H9 (cell line): Measurements from ENCODE around the gene FBLN1. TPM values are rescaled to one million over a fixed set of nuclear protein-coding genes. Genes with fewer than 3 reads are reported as not detected.

Experiments used
- DNase-seq: peaks from one replicate; pipeline ENCODE4 v3.0.0-alpha.2; 2017
- H2AFZ ChIP-seq: one replicate; pipeline ENCODE4 v1.6.1; 2013; ENCODE audit warnings: mild to moderate bottlenecking, low read length, control low read depth, moderate library complexity
- H2AK5ac ChIP-seq: 2 replicates; pipeline ENCODE4 v1.6.1; 2013; ENCODE audit warnings: low read length, control low read depth, mixed read lengths; ENCODE audit not compliant: insufficient read length
- H2BK120ac ChIP-seq: one replicate; pipeline ENCODE4 v1.6.1; 2013; ENCODE audit warnings: low read depth, mild to moderate bottlenecking, low read length, control low read depth, inconsistent platforms; ENCODE audit not compliant: poor library complexity, severe bottlenecking
- H2BK12ac ChIP-seq: 2 replicates; pipeline ENCODE4 v1.6.1; 2013; ENCODE audit warnings: low read length, control low read depth, mixed read lengths, low read depth; ENCODE audit not compliant: insufficient read length
- H2BK15ac ChIP-seq: 2 replicates; pipeline ENCODE4 v1.6.1; 2013; ENCODE audit warnings: low read depth, low read length, control low read depth
- H2BK20ac ChIP-seq: one replicate; pipeline ENCODE4 v1.6.1; 2013; ENCODE audit warnings: low read depth, mild to moderate bottlenecking, low read length, control low read depth, inconsistent platforms; ENCODE audit not compliant: poor library complexity, severe bottlenecking
- H2BK5ac ChIP-seq: 2 replicates; pipeline ENCODE4 v1.6.1; 2013; ENCODE audit warnings: low read length, control low read depth, mixed read lengths; ENCODE audit not compliant: insufficient read length
- H3K14ac ChIP-seq: 2 replicates; pipeline ENCODE4 v1.6.1; 2013; ENCODE audit warnings: low read length, control low read depth; ENCODE audit not compliant: insufficient read depth
- H3K18ac ChIP-seq: 2 replicates; pipeline ENCODE4 v1.6.1; 2013; ENCODE audit warnings: low read depth, mild to moderate bottlenecking, mixed read lengths, low read length, control low read depth; ENCODE audit not compliant: insufficient read length
- H3K23ac ChIP-seq: 2 replicates; pipeline ENCODE4 v1.6.1; 2013; ENCODE audit warnings: low read length, control low read depth, mixed read lengths, low read depth; ENCODE audit not compliant: insufficient read length
- H3K23me2 ChIP-seq: 2 replicates; pipeline ENCODE4 v1.6.1; 2013; ENCODE audit warnings: low read depth, mild to moderate bottlenecking, mixed read lengths, low read length, control low read depth; ENCODE audit not compliant: insufficient read length, poor library complexity, severe bottlenecking
- H3K27ac ChIP-seq: 2 replicates; pipeline ENCODE4 v1.5.1; 2013; ENCODE audit warnings: low read length, control low read depth, mixed read lengths, low read depth; ENCODE audit not compliant: insufficient read length
- H3K27me3 ChIP-seq: 2 replicates; pipeline ENCODE4 v1.6.1; 2013; ENCODE audit warnings: low read length, control low read depth, inconsistent platforms; ENCODE audit not compliant: insufficient read depth
- H3K4ac ChIP-seq: 2 replicates; pipeline ENCODE4 v1.6.1; 2013; ENCODE audit warnings: low read depth, mild to moderate bottlenecking, control low read depth, inconsistent platforms, low read length, moderate library complexity
- H3K4me1 ChIP-seq: 2 replicates; pipeline ENCODE4 v1.6.1; 2013; ENCODE audit warnings: low read length, control low read depth, inconsistent platforms; ENCODE audit not compliant: insufficient read depth
- H3K4me2 ChIP-seq: 2 replicates; pipeline ENCODE4 v1.6.1; 2013; ENCODE audit warnings: low read length, control low read depth, mixed read lengths; ENCODE audit not compliant: insufficient read length, insufficient read depth
- H3K56ac ChIP-seq: 2 replicates; pipeline ENCODE4 v1.6.1; 2013; ENCODE audit warnings: low read depth, mild to moderate bottlenecking, mixed read lengths, low read length, control low read depth; ENCODE audit not compliant: insufficient read length
- H3K79me1 ChIP-seq: 2 replicates; pipeline ENCODE4 v1.6.1; 2013; ENCODE audit warnings: low read depth, mild to moderate bottlenecking, moderate library complexity, low read length, control low read depth, inconsistent platforms; ENCODE audit not compliant: insufficient read depth, poor library complexity, severe bottlenecking
- H3K79me2 ChIP-seq: 2 replicates; pipeline ENCODE4 v1.6.1; 2013; ENCODE audit warnings: low read length, control low read depth, inconsistent platforms; ENCODE audit not compliant: insufficient read depth
- H3K9ac ChIP-seq: 2 replicates; pipeline ENCODE4 v1.6.1; 2013; ENCODE audit warnings: low read length, control low read depth, mixed read lengths; ENCODE audit not compliant: insufficient read length; ENCODE audit errors: extremely low read depth
- H3K9me3 ChIP-seq: one replicate; pipeline ENCODE4 v1.6.1; 2013; ENCODE audit warnings: low read depth, low read length, inconsistent platforms; ENCODE audit not compliant: control insufficient read depth
- H3T11ph ChIP-seq: one replicate; pipeline ENCODE4 v1.6.1; 2013; ENCODE audit warnings: mild to moderate bottlenecking, low read length, control low read depth, inconsistent platforms
- H4K20me1 ChIP-seq: one replicate; pipeline ENCODE4 v1.6.1; 2013; ENCODE audit not compliant: control insufficient read depth, insufficient read length, insufficient read depth
- H4K5ac ChIP-seq: 2 replicates; pipeline ENCODE4 v1.6.1; 2013; ENCODE audit warnings: low read depth, mild to moderate bottlenecking, mixed read lengths, low read length, control low read depth; ENCODE audit not compliant: insufficient read length
- H4K8ac ChIP-seq: replicated peaks from 2 replicates; pipeline ENCODE4 v1.6.1; 2013; ENCODE audit warnings: low read length, control low read depth, mixed read lengths, low read depth; ENCODE audit not compliant: insufficient read length
- H4K91ac ChIP-seq: 2 replicates; pipeline ENCODE4 v1.6.1; 2013; ENCODE audit warnings: low read depth, mild to moderate bottlenecking, moderate library complexity, mixed read lengths, low read length, control low read depth; ENCODE audit not compliant: insufficient read length
- H3K27ac Mint-ChIP-seq, 3 experiments: 2 replicates in 2 of 3; 3 replicates in 1 of 3; pipeline ENCODE4 v1.8.0; 2020 to 2021; ENCODE audit warnings: mixed read lengths in 3 of 3, mild to moderate bottlenecking in 1 of 3, moderate library complexity in 1 of 3
- H3K27me3 Mint-ChIP-seq: 2 replicates; pipeline ENCODE4 v1.8.0; 2021; ENCODE audit warnings: low read depth, mild to moderate bottlenecking, moderate library complexity, mixed read lengths
- H3K36me3 Mint-ChIP-seq, 3 experiments: 2 replicates in 2 of 3; 3 replicates in 1 of 3; pipeline ENCODE4 v1.8.0; 2020 to 2021; ENCODE audit warnings: low read depth in 3 of 3, mixed read lengths in 3 of 3; ENCODE audit not compliant: insufficient read depth in 1 of 3
- H3K4me1 Mint-ChIP-seq, 2 experiments: 2 replicates each; pipeline ENCODE4 v1.8.0; 2020; ENCODE audit warnings: mixed read lengths in 2 of 2
- H3K4me3 Mint-ChIP-seq, 2 experiments: 2 replicates in 1 of 2; 3 replicates in 1 of 2; pipeline ENCODE4 v1.8.0; 2020 to 2021; ENCODE audit warnings: mild to moderate bottlenecking in 2 of 2, mixed read lengths in 2 of 2, moderate library complexity in 1 of 2
- H3K9me3 Mint-ChIP-seq, 2 experiments: 2 replicates in 1 of 2; 3 replicates in 1 of 2; pipeline ENCODE4 v1.8.0; 2020; ENCODE audit warnings: mild to moderate bottlenecking in 2 of 2, mixed read lengths in 2 of 2, moderate library complexity in 1 of 2
- CTCF ChIP-seq: fragments of 200-600 bp; sonication (generic); conservative IDR thresholded peaks from 3 replicates; pipeline ENCODE4 v1.8.0; 2021; ENCODE audit warnings: antibody characterized with exemption, mild to moderate bottlenecking
- WGBS: extraction: QIAGEN DNeasy Blood & Tissue Kit; methylation state at CpG from one replicate; pipeline ENCODE4 v1.1.7; 2013; ENCODE audit warnings: missing lambda C conversion rate, low lambda C conversion rate, mixed read lengths; ENCODE audit not compliant: insufficient read length; ENCODE audit errors: extremely low coverage; 5-methylcytosine and 5-hydroxymethylcytosine counted together
- total RNA-seq: library from RNA; stranded (reverse); gene quantifications from 2 replicates; pipeline ENCODE4 v1.2.1, GENCODE V29; 2021

Gene FBLN1
- total RNA-seq, 1 experiment from 2014 or later = 140 TPM

DNA sequence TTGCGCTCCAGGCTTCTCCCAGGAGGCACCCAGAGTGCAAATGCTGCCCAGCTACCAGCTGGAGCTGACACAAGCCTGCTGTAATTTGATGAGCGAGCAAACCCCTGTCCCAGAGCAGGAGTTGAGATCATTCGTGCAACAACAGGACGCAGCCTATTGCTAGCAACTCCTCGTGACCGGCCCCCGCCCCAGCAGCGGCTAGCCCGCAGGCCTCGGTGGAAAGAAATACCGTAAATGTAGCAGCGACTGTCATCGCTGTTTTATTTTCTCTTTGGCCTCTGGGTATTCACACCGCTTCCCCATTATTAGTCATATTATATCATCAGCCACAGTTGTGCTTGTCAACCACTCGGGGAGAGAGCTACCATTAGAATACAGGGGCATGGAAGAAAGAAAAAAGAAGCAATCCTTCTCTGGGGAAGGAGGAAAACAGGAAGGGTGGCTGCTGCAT, 109.8 kb downstream of the FBLN1 start:
- Histone ChIP-seq H2AK5ac (no peak overlapping the region), H2BK5ac (no peak overlapping the region), H3K27me3 (no peaks in the 10 kb centered on the region), H3K23me2 (no peaks in the 10 kb centered on the region), H2AFZ (no peak overlapping the region), H3K27ac (no peak overlapping the region), H3K4me2 (no peak overlapping the region), H2BK120ac (no peak overlapping the region), H4K20me1 (no peaks in the 10 kb centered on the region), H3K9ac (no peak overlapping the region), H3K14ac (no peak overlapping the region; the same call in 1 of the 2 replicates), H2BK12ac (no peak overlapping the region), H3K56ac (no peak overlapping the region), H3K79me1 (no peaks in the 10 kb centered on the region), H4K91ac (no peak overlapping the region), H3K18ac (no peak overlapping the region), H3K4ac (no peak overlapping the region), H4K8ac (no peak overlapping the region), H3K79me2 (peaks cover 2% of the 10 kb centered on the region; the same call in 1 of the 2 replicates), H3K4me1 (no peaks in the 10 kb centered on the region), H4K5ac (no peak overlapping the region), H3T11ph (no peak overlapping the region), H3K23ac (no peak overlapping the region), H3K9me3 (no peaks in the 10 kb centered on the region), H2BK15ac (no peak overlapping the region), H2BK20ac (no peak overlapping the region)
- Mint-ChIP-seq H3K9me3 (no peaks in the 10 kb centered on the region), H3K4me1 (peaks cover 7 to 13% of the 10 kb centered on the region in 2 experiments), H3K4me3 (no peak overlapping the region), H3K27ac (no peak overlapping the region), H3K36me3 (no peaks in the 10 kb centered on the region; a peak in 2 of 7 replicates), H3K27me3 (peaks cover 5% of the 10 kb centered on the region; the same call in 1 of the 2 replicates)
- no CpG with 5 or more reads among the region's 15 CpGs for WGBS
- DNase-seq = no peak
- no peak for TF ChIP-seq CTCF
